ENCODE measurements around the gene DMAP1.
"Not testable (repeated sequence)": the region's sequence is repeated elsewhere in the genome, so short reads cannot be mapped to it uniquely, and the experiment has no call there.

Gene DMAP1, protein sequence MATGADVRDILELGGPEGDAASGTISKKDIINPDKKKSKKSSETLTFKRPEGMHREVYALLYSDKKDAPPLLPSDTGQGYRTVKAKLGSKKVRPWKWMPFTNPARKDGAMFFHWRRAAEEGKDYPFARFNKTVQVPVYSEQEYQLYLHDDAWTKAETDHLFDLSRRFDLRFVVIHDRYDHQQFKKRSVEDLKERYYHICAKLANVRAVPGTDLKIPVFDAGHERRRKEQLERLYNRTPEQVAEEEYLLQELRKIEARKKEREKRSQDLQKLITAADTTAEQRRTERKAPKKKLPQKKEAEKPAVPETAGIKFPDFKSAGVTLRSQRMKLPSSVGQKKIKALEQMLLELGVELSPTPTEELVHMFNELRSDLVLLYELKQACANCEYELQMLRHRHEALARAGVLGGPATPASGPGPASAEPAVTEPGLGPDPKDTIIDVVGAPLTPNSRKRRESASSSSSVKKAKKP

DNA sequence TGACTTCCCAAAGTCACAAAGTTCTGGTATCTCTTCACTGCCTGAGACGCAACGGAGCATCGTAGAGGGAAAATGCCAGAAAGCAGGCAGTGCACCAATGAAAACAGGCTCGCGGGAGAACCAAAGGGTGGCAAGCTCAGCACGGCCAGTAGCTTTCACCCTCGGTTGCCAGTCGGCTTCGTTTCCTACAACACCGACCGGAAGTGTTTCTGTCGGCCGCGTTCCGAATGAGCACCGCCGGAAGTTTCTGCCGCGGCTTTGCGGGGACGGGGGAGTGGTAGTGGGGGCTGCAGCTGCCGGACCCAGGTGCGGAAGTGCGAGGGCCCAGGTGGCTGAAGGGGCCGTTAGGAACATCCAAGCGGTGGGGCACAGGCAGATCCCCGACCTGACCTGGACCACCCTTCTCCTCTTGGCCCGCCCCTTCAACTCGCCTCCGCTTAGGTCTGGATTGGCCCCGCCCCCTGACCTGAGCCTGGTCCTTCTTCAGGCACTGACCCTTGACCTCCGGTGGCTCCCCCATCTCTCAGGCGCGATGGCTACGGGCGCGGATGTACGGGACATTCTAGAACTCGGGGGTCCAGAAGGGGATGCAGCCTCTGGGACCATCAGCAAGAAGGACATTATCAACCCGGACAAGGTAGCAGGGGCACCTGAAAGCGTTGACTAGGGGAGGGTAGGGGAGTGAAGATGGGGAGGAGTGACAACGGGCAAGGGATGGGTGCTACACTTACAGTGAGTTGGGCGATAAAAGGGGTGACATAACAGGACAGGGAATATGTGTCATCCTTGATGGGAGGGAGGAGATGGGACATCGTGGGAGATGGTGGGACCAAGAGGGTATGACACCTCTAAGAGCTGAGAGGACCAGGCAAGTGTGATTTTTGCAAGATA is at the start of gene DMAP1:
Gene DMAP1 (plus strand): TSS at position 250 of the 891 bp plus-strand sequence. CDS start 283 bp downstream, at position 533.
- peak; percentile 73 for DNase-seq

DNA sequence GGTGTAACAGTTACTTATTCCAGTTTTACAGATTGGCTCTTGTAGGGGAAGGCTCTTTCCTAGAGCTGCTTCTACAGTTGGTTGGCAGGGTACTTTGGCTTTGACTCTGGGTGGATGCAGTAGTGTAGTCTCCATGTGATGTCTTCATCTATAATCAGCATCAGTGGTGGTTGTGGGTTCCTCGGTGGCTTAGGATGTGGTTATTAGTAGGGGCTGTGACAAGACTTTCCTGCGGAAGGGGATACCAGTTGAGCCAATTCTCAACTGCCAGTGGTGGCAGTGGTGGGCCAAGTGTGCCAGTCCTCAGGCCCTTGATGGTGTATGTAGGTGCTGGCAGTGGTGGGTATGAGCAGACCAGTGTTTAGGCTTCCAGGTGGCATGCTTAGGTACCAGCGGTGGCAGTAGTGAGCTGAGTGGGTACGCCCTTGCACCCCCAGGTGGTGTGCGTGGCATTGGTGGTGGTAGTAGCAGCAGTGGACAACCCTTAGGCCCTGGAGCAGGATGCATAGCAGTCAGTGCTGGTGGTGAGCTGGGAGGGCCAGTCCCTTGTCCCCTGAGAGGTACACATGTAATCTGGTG is 44.7 kb upstream of the DMAP1 start:
- no peak for DNase-seq

DNA sequence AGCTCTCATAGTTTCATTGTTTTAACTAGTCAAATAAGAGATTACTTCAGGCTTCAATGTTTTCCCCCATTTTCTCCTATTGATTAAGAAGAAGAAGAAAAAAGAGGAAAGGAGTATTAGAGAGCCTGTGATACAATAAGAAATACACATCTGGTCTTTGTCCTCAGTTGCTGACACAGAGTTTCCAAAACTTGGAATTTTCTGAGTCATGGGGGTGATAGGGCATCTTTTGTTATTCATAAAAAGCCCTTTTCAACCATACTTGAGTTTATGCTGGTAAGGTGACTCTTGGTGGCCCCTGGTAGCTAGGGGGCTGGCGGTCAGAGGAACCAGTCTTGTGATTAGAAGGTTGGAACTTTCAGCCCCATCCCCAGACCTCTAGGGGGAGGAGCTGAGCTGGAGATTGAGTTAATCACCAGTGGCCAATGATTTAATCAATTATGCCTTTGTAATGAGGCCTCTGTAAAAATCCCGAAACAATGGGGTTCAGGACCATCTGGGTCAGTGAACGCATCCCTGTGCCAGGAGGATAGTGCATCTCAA is 42.9 kb upstream of the DMAP1 start:
- DNase-seq = no peak

DNA sequence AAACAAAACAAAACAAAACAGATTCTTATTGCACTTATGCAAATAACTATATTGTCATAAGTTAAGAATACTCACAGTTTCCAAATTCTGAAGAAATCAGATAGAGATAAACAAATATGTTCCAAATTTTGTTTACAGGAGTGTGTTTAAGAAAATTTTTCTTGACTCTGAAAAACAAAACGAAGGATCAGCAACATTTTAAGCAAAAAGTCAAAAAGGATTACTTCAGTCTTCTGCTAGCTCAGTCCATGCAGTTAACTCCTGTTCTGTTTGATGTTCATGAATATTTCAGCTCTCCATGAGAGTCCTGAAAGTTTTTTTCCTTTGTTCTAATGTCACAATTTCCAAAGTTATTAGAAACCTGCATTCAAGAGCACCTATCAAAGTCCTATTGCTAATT is 38.6 kb upstream of the DMAP1 start:
- DNase-seq = no peak

DNA sequence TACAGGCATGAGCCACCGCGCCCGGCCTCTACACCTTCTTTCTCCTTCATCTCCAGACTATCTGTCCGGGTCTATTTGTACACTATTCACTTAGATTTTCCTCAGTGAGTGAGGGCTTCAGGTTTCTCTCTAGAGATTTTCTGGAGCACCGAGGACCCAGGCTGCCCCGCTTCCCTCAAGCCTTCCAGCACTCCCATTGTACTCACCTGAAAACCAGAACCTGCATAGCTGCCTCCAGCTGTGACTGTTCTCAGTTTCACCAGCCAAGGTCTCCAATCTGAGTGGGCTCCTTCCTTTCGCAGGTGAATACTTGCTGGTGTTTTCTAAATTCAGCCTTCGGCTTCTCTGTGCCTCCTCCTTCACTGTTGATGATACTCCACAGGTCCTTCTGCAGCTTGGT is 12.9 kb upstream of the DMAP1 start:
- no peak for DNase-seq

DNA sequence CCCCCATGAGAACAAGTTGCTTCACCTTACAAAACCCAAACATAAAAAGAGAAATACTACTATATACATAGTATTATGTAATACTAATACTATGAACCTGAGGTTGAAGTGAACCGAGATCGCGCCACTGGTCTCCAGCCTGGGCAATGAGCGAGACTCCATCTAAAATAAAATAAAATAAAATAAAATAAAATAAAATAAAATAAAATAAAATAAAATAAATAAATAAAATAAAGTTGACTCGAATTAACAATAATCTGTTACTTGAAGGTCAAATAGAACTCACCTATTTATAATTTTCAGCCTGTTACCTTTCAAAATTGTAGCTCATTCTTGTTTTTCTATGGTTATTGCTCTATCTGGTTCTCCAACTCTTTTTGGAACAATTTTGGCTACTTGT is 6.7 kb upstream of the DMAP1 start:
- DNase-seq = not testable (repeated sequence)

DNA sequence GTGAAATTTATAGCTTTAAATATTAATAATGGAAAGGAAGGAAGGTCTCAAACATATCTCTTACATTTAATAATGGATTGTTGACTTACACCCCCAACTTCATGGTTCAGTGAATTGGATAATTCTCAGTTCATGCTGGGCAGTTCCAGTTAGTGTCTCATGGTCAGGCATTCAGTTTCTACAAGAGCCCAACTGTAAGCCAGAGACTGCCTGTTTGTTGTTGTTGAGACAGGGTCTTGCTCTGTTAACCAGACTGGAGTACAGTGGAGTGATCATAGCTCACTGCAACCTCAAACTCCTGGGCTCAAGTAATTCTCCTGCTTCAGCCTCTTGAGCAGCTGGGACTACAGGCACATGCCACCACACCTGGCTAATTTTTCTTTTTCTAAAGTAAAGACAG is 5.0 kb upstream of the DMAP1 start:
- DNase-seq = no peak

DNA sequence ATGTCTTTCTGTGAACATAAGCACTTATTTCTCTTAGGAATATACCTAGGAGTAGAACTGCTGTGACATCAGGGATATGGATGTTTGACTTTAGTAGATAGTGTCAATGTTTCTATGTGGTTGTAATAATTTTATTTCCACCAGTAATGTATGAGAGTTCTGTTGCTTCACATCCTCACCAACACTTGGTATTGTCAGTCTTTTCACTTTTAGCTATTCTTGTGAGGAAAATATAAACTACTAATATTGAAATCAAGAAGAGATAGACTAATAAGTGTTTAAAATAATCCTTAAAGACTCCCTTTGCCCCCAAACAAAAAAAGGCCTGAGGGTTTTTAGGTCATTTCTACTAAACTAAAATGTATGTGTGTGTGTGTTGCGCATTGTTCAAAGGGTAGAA is 2.7 kb upstream of the DMAP1 start:
- DNase-seq = no peak

DNA sequence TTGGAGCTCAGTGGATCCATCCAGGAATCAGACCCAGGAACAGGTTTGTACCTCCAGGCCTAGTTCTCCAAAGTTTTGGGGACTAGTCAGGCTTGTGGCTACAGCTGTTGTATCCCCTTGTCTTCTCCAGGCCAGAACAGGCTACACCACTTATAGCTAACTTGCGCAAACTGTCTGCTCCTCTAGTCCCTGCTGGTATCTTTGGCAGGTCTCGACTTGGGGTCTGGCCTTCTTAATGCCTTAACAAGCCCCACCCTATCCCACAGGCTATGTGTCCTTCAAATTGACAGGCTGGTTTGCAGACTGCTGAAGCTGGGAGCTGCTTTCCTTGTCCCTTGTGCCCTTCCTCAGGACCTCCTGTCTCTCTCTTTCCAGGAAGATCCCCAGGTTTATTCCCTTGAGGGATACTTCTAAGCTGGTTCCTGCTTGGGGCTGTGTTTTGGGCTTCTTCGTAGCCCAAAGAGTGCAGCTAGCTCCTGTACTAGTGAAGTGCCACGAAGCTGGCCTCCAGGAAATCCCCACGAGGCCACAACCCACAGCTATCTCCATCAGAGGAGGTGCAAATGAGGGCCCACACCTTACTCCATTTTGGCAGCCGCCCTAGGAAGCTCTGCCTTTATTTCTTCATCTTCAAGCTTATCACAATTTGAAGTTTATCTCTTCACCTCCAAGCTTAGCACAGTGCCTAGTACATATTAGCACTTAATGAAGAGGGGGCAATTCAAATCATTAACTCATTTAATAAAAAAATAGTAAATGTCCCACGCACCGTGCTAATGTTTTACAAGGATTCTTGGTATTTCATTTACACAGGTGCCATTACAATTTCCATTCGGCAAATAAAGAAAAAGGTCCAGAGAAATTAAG is 683 bp upstream of the DMAP1 start:
- DNase-seq = no peak

DNA sequence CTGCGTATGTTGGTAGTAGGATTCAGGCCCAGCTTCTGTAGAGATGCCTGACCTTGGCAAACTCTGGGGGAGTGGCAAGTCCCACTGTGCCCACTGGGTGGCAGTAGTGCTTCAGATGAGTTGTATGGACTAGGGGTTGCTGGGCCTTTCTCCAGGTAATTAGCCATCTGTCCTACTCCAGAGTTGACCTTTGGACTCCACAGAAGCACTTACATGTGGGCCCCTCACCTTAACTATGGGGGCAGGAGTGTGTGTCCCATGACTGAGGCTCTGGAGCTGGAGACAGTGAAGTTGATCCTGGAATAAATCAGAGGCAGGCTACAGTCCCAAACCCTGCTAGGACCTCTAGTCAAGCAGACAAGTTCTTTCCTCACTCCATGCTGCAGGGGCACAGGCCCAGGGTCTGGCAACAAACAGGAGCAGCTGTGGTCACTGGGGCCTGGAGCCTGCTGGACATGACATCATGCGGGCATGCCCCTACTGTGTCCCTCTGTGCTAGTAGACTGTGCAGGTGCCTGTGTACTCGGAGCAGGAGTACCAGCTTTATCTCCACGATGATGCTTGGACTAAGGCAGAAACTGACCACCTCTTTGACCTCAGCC is 4.6 kb downstream of the DMAP1 start:
- peak; percentile 58 for DNase-seq

DNA sequence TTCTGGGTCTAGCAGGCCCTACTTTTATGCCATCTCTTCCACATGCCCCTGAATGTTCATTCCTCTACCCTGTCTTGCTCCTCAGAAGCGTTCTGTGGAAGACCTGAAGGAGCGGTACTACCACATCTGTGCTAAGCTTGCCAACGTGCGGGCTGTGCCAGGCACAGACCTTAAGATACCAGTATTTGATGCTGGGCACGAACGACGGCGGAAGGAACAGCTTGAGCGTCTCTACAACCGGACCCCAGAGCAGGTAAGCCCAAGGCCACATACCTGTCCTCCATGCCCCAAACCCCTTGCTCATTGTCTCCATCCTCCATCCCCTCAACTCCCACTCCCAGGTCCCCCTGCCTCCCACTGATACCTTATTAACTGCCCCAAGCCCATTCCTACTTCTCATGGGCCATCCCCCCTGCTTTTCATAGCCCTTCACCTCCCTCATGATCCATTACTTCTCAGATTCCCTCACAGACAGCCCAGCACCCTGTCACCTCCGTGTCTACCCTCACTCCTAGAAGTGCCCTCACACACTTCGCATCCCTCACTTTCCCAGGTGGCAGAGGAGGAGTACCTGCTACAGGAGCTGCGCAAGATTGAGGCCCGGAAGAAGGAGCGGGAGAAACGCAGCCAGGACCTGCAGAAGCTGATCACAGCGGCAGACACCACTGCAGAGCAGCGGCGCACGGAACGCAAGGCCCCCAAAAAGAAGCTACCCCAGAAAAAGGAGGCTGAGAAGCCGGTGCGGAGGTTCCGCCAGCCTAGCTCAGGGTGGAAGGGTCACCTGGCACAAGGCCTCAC is 5.4 kb downstream of the DMAP1 start:
- no peak for DNase-seq

DNA sequence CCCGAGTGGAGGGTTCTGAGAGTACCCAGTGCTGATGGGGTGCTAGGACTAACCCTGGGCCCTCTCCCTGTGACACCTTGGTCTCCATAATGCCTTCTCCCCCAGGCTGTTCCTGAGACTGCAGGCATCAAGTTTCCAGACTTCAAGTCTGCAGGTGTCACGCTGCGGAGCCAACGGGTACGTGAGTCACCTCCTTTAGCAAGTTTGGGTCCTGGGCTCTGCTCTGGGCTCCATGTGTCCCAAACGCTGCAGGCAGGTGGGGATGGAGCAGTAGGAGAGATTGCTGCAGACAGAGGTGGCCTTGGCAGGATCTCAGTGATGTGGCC is 6.0 kb downstream of the DMAP1 start:
- DNase-seq = no peak

DNA sequence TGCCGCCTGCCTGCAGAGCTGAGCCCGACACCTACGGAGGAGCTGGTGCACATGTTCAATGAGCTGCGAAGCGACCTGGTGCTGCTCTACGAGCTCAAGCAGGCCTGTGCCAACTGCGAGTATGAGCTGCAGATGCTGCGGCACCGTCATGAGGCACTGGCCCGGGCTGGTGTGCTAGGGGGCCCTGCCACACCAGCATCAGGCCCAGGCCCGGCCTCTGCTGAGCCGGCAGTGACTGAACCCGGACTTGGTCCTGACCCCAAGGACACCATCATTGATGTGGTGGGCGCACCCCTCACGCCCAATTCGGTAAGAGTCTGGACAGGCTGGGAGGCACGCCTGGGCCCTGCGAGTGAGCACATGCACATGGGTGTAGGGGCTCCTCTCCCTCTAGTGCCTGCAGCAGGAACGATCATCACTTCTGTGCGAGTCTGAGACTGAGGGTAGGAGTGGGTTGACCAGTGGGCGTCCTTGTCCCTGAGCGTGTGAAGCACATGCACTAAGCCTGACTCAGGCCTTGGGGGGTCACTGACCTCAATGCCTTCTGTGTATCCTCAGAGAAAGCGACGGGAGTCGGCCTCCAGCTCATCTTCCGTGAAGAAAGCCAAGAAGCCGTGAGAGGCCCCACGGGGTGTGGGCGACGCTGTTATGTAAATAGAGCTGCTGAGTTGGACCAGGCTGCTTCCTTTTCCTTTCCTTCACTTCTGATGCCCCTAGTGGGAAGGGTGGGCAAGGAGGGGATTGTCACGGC is 6.9 kb downstream of the DMAP1 start:
- DNase-seq = no peak

DNA sequence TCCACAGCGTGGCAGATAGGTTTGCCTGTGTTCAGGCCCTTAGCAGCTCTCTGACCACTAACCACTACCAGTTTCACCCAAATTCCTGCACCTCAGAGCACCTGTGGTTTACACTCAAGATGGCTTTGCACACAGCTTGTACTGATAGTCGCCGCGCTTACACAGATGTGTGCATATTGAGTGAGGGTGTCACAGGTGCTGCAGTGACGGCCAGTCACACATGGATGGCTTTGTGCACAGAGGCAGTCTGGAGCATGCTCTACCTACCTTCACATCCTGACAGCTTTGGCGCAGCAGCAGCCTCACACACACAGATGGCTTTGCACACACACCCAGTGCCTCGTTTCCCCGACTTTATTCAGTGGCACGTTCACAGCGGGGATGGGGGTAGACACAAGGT is 7.5 kb downstream of the DMAP1 start:
- DNase-seq = no peak

DNA sequence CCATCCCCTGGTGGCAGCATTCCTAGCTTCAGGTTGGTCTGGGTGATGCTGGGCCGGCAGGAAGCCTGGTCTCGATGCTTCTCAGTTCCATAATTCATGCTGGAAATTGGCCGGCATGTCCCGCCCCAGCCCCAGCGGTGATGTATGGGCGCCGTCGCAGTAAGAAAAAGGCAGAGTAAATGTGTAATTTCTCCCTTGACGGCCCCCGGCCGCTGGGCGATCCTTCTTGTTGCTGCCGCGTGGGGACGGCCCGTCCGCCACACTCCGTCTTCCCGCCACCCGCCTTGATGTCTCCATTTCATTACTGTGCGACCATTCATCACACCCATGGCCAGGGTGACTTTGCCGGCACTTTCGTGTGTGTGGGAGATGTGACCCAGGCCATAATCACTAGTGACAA is 8.5 kb downstream of the DMAP1 start:
- DNase-seq = no peak

DNA sequence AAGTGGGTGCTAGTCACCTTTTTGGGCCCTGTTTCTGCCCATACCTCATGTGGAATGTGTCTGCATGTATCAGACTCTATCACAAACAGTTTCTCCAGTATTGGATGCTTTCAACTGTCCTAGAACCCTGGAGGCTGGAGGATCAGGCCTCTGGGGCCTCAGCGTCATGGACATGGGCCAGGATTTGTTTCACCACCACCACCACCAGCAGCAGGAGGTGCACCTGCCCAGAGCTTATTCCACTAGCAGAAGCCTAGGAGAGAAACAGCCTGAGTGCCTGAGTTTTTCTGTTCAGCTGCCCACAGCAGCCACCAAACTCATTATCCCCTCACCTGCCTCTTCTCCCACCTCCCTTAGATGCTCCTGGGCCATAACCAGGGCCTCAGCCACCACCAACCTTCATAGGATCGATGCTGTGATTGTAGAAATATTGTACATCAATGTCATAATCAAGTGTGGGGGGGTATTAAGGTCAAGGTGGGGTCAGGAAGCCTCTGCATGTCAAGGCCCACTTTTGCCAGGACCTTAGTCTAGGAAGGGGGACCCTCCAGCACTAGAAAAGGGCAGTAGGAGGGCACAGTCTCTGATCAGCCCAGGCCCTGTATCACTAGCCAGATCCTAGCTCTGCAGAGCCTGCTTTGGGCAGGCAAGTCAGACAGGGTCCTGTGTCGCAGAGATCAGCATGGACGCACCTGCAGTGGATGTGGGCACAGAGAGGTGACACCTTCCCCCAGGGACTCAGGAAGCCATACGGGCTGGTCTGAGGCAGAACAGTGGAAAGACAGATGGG is 9.3 kb downstream of the DMAP1 start:
- DNase-seq = no peak

DNA sequence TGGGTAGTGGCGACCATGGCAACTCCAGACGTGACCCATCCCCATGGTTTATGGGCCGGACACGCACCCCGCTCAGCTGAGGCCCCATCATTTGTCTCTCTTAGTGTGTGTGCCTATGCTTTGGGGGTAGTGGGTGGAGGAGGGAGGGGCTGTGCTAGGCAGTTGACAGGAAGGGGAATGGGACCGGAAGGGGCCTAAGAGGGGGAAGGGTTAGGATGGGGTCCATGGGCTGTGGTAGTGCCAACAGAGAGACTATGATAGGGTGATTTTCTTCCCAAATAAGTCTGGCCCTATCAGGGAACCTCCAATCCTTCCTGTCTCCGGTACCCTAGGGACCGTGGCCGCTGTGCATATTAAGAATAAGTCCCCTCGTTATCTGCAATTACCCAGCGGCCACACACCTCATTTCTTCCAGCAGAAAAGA is 9.9 kb downstream of the DMAP1 start:
- DNase-seq = no peak

DNA sequence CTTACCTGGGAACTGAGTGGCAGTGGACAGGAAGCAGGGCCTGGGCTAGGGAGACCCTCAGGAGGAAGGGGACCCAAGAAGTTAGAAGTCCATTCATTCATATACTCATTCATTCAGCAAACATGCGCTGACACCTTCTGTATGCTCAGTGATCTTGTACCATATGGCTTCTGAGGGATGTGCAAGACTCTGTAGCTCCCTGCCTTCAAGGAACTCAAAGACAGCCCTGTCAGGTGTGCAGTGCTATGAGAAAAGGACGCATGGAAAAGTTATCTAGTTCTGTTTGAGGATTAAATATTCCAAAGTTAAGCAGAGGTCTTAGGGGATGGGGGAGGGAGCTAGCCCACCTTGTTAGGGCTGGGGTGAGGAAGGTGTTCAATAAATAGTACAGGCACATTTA is 12.5 kb downstream of the DMAP1 start:
- no peak for DNase-seq

DNA sequence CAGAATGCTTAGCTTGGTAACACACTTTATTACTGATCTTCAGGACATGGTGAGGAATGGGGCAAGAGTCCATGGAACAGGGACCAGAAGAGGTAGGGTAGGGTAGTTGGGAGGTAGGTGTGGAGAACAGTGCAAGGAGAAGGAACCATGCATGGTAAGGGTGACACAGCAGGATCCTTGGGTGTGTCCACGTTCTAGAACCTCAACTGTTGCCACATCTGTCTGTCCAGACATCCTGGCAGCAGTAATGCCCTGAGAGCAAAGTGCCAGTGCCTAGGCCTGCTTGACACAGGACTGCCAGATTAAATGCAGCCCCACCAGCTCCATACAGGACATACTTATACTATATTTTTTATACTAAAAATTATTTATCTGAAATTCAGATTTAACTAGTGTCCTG is 13.9 kb downstream of the DMAP1 start:
- no peak for DNase-seq

DNA sequence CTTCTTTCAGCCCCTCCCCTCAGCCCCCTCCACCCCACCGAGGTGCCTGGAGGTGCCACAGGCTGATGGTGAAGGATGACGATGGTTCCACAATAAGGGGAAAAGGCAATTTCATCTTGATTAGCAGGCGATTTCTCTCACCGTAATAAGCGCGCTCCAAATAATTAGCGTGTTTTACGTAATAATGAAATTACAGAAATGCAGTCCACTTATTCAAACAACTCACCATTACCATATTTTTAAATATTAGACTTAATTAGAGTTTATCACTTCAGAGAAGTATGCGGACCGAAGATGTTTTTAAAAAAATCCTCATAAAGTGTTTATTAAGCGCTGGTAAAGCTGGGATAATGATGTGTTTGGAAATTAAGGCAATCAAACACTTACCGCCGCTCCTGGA is 14.9 kb downstream of the DMAP1 start:
- DNase-seq = no peak
